ENCODE measurements around the gene NSG2.

GRCh38 chr5:174147551-174147950 lies 102.0 kb downstream of the NSG2 start:
- TF ChIP-seq EZH2 (IDR thresholded peaks at IDR 0.05; ENCODE audit: borderline replicate concordance, low read length) (no peak), CTCF (IDR thresholded peaks at IDR 0.05; ENCODE audit: low read length) (no peak)

All from OCI-LY1 (cell line).